ENCODE measurements around the gene KIAA1671. TPM values are rescaled to one million over a fixed set of nuclear protein-coding genes. Genes with fewer than 3 reads are reported as not detected.

The KIAA1671 gene
- total and polyA plus RNA-seq, 2 of the 4 experiments (the other 2 are of a cell fraction): 0.02 TPM; not detected in 1

DNA sequence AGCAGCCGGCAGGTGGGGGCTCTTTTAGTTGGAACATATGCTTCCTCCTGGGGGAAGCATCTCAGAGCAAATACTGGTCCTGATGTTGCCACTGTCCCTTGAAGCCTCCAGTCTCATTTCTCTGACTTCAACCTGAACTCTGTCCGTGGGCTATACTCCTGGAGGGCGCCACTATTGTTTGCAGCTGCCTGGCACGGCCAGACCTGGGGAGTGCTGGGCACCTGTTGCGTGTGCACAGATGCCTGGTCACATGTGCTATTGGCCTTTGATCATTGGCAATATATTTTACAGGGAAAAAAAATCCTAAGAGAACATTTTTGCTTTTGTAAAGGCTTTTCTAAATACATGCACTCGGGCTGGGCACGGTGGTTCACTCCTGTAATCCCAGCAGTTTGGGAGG lies 24.2 kb upstream of the KIAA1671 start:
- H3K4ac ChIP-seq (ENCODE audit: low read depth, low read length): no peak overlapping the region
- no peak overlapping the region for H4K8ac ChIP-seq (ENCODE audit: low read depth in 2 of 2, low read length in 2 of 2)
- H3K36me3 ChIP-seq (ENCODE audit: control insufficient read depth, insufficient read depth, low read length): no peaks in the 10 kb centered on the region
- H3K4me1 ChIP-seq (ENCODE audit: control insufficient read depth, insufficient read depth, low read length): no peaks in the 10 kb centered on the region
- no peak overlapping the region for H3K18ac ChIP-seq (ENCODE audit: low read depth, low read length)
- TF ChIP-seq SMC3 (IDR thresholded peaks at IDR 0.05; ENCODE audit: low read depth, low read length) (no peak), MAFK (IDR thresholded peaks at IDR 0.05; ENCODE audit: low read depth, low read length) (no peak), NFE2L2 (IDR thresholded peaks at IDR 0.05; ENCODE audit: low read depth, low read length) (no peak)
- no peak overlapping the region for H2AFZ ChIP-seq (replicated peaks; ENCODE audit: low read length, poor library complexity)
- no peak overlapping the region for H2BK120ac ChIP-seq (ENCODE audit: low read depth, low read length)
- intact Hi-C loops (cut with micrococcal nuclease): no loop called here
- no peak overlapping the region for H2BK20ac ChIP-seq (ENCODE audit: low read depth, low read length)
- DNase-seq (no peak), ATAC-seq (ENCODE audit: low read depth) (no peak)
- no peak overlapping the region for H3K4me3 ChIP-seq (ENCODE audit: insufficient read depth, low read depth, low read length)
- H3K14ac ChIP-seq (replicated peaks; ENCODE audit: low read depth, low read length): no peak overlapping the region
- dilution Hi-C loops (cut with HindIII; ENCODE audit: low sequenced_read_pairs, unreplicated experiment): no loop called here
- H3K9me1 ChIP-seq (ENCODE audit: insufficient read depth, low read length): no peaks in the 10 kb centered on the region
- WGBS, 2 experiments (ENCODE audit: extremely low coverage in 2 of 2, insufficient read length in 1 of 2): no CpG with 5 or more reads among the region's 7 CpGs
- no TSS peak for BruUV-seq (replicated peaks)
- no peaks in the 10 kb centered on the region for H4K20me1 ChIP-seq (ENCODE audit: insufficient read depth, low read length)
- no peak overlapping the region for H2AK9ac ChIP-seq (replicated peaks; ENCODE audit: low read depth, low read length, poor library complexity)
- H4K5ac ChIP-seq (ENCODE audit: low read depth, low read length): no peak overlapping the region
- H3K27ac ChIP-seq (ENCODE audit: insufficient read depth, low read length): no peak overlapping the region
- H2BK15ac ChIP-seq (ENCODE audit: low read depth, low read length): no peak overlapping the region
- H2AK5ac ChIP-seq (ENCODE audit: low read depth, low read length): no peak overlapping the region
- no peak overlapping the region for H3K23ac ChIP-seq (ENCODE audit: low read depth, low read length)
- CTCF ChIA-PET: no interaction called here
- no peak overlapping the region for H4K91ac ChIP-seq (ENCODE audit: insufficient read depth, low read depth, low read length)
- H3K9ac ChIP-seq (ENCODE audit: low read depth, low read length): no peak overlapping the region
- in situ Hi-C loops (cut with MboI; ENCODE audit: low sequenced_read_pairs): no loop called here
- no peaks in the 10 kb centered on the region for H3K27me3 ChIP-seq (ENCODE audit: control insufficient read depth, insufficient read depth, low read length)
- no peak overlapping the region for H3K4me2 ChIP-seq (ENCODE audit: low read depth, low read length)
- no peak overlapping the region for H3K56ac ChIP-seq (ENCODE audit: extremely low read depth, insufficient read depth, low read length)
- POLR2A ChIA-PET (ENCODE audit: unreplicated experiment): no interaction called here
- no peaks in the 10 kb centered on the region for H3K9me3 ChIP-seq (ENCODE audit: control insufficient read depth, insufficient read depth, low read length)
- no peaks in the 10 kb centered on the region for H3K79me1 ChIP-seq (ENCODE audit: low read depth in 1 of 2, low read length in 2 of 2)
- no peak overlapping the region for H2BK5ac ChIP-seq (ENCODE audit: low read depth, low read length, poor library complexity, severe bottlenecking)
